Activated T-cell treated with anti-CD3 and anti-CD28 coated beads, Interleukin-2, amount 50 U/mL, for 1 hour (primary cell): ENCODE results near the gene SMPX.

ENCODE experiments used
- DNase-seq: peaks from one replicate; pipeline ENCODE4 v3.0.0-alpha.2; 2020

Gene SMPX

DNA sequence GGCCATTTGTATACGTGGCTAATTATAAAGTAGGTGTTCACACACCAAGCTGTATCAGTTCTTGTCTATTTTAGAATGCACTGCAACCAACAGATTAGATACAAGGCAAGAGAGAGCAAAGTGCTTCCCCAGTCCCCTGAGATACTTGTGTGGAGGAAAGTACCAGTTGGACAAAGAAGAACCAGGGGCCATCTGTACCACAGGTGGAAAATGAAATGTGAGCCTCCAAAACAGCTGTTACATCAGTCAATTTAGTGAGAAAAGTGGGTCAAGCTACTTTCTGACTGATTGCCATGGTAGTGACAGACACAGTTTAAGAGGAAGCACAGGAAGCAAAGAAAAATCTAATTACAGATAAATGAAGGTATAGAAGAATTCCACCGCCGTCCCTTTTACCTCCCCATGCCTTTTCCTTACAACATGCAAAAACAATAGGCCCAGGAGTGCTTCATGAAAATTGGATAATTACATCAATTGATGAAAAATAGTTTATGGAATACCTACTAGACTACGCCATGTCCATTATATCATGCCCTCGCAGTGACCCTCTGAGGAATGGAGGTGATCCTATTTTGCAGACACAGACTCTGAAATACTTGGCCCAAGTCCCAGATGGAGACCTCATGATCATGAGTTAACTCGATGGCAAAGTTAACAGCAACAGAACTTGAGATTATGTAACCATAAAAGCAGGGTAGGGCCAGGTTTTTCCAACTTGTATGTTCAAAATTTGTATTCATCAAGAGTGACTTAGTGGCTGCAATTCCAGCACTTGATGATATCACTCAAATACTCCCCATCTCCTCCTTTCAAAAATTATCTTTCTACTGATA, 15.8 kb downstream of the SMPX start:
- DNase-seq = no peak

DNA sequence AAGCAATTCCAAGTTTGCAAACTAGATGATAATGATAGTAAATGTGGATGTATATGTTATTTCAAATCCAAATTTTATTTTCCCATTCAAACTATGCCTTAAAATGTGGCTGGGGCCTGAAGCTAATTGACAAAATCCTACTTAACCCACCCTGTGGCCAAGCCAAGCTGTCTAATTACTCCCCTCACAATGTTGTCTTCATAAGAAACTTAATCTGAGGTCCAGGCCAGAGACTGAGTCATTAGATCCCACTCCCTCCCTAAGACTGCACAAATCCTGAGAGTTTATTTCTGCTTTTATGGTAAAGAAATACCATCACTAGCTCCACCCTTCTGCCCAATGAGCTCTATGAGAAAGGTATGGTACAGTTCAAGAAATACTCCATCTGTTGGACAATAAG, 16.6 kb downstream of the SMPX start:
- no peak for DNase-seq

DNA sequence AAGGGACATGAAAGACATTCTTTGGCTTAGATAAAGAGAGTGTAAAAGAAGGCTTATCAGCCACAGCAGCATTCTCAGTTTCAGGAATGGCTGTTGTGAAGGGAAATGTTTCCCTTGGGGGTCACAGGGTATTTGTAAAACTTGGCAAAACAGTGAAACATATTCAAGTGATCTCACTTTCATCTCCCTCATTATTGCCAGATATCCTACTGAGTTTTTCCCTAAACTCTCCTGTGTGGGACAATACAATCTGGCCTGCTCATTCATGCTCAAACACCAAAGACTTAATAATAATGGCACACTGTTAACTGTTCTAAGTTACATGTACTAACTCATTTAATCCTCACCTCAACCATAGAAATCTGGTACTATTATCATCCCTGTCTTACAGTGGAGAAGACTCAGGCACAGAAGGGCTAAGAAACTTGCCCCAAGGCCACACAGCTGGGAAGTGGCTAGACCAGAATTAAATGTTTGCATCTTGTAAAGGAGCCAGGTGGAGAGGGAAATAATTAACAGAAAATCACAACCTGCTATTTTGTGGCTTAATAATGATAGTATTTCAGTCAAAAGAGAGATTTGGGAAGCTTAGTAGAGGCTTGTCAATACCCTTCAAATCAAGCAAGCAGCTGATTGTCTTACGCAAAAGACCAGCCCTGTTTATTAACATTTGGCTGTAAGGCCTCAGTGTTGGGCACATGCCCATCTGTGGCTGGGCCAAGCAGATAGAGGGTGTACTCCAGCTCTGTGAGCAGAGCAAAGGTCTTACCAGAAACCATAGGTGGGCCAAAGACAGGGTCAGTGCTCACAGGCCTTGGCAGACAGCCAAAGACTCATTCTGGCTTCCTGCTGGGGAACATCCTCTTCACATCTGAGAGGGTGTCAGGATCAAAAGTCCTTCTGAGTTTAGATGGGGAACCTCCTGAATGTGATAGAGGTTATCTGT, 17.3 kb downstream of the SMPX start:
- DNase-seq = no peak

DNA sequence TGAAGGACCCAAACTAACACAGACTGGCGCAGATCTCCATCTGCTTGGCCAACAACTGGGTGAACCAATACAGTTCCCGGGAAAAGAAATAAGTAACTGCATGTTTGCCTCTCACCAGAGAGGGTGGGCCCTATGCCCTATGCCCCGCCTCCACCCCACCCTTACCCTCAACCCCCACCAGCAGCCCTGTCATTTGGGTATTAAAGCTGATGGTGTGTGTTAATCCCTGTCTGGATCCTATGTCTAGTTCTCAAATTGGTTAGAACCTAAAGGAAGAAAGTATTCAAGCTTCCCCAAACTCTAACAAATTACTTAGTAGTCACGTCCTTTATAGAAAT, 19.0 kb downstream of the SMPX start:
- no peak for DNase-seq

DNA sequence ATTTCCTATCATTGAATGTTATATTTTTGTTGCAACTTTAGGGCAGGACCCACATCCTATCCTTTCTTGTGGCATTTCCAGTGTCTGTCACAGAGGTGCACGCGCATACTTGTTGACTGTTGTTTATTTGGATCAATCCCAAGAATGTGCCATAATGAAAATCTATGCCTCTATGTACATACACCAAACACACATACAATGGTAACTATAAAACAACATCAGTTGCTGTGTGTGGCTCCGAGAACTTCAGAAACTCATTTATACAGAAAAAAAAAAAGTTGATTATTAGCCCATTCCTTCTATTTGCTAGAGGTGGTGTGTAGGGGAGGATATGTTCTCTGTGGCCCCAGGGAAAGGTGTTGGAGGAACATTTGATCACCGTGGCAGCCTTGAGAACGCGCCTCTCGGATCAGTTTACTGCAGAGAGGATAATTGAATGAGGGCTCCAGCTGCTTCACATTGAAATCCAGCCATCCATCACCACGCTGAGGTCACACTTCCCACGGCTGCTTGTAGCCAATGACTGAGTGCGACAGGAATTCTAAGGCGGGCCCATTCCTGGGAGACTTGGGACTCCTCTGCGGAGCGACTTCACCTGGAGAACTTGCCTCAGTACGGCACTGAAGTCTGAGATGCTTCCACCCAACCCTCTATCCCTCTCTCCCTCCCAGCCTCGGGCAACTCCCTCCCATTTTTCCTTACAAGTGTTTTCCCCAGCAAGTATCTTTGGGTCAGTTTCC, 19.5 kb downstream of the SMPX start:
- DNase-seq = no peak

DNA sequence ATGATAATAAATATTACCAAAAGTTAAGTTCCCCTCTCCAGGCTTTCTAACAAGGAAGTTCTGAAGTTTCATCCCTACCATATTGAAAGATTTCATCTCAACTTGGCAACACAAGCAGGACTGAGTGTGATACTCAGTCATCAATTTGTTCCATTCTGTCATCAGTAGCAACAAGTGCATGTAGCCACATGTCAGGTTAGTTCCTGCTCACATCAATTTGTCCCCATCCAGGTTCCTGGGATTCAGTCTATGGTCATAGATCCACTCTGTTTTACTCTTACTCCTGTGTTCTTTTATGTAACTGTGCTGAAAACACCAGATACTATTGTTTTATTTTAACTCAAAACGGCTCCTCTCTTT, 22.2 kb downstream of the SMPX start:
- no peak for DNase-seq

DNA sequence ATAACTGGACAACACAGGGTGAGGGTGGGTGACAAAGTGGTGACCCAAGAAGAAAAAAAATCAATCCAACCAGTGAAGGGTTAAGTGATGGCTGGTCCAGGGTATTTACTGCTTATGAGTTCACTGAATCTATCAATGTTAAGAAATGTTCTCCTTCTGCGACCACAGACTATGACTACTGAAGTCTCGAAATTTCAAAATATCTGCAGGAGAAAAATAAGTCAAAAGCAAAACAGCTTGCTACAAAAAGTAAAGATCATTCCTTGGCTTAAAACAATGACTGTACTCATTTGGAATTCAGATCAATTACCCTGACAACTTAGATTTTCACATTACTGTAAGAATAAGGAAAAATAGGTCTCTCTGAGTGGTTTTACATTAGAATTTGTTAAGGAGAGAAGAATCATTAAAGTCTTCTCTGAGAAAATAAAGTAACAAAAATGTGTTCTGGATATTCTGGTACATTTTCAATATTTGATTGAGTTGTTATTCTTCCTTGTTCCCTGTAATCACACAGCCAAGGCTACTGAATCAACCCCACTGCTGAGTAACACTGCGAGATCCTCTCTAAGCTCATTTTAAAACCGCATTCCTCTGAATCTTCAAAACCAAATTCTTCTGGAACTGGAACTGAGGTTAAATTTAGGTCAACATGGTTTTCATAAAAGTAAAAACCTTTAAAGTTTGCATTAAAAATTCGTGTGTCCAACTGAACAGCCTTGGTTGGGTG, 22.7 kb downstream of the SMPX start:
- DNase-seq = no peak

DNA sequence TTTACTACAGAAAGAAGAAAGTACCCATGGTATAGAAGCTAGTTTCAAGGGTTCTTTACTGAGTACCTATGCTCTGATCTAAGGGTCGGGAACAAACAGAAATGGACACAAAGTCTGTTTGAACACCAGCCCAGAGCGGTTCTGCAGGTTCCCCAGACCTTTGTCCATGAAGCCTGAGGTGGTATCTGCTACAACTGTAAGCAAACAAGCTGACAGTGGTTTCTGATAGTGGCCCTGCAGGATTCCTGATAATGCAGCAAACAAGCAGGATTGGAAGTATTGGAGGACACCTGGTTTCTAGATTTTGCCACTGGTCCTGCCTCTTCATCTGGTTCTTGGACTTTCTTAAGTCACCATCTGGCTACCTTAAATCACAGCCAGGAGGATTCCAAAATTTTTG, 23.7 kb downstream of the SMPX start:
- DNase-seq = no peak

DNA sequence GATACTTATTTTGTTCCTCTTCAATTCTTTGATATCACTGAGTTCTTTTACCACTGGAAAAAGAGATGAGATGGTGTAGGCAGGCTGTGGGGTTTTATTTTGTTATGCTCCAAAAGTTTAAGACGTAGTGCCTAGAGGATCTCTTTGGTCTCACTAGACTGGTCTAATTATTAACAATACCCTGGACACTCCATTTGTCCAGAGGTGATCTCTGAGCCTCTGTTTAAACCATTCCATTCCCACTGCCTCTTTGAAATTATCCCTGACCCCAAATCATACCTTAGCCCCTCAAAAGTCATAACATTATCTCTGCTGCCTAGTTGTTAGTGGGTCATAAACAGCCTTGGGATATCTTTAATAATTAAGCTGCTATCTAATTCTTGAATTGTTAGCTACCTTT, 24.2 kb downstream of the SMPX start:
- no peak for DNase-seq

DNA sequence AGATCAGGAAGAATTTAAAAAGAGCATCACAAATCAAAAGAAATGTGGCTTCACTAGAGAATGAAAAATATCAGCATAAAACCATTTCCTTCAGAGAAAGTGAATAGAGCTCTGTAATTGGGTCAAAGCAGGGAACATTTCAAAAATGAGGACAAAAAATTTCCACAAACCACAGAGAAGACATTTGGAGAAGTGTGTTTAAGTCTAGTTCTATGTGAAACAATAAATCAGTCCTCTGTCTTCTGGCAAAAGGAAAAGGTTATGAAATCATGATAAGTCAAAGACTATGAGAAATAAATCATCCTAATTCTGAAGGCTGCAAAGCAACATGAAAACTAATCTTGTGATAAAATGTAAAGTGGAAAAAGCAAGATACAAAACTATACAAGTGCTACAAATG, 27.9 kb downstream of the SMPX start:
- DNase-seq = no peak

DNA sequence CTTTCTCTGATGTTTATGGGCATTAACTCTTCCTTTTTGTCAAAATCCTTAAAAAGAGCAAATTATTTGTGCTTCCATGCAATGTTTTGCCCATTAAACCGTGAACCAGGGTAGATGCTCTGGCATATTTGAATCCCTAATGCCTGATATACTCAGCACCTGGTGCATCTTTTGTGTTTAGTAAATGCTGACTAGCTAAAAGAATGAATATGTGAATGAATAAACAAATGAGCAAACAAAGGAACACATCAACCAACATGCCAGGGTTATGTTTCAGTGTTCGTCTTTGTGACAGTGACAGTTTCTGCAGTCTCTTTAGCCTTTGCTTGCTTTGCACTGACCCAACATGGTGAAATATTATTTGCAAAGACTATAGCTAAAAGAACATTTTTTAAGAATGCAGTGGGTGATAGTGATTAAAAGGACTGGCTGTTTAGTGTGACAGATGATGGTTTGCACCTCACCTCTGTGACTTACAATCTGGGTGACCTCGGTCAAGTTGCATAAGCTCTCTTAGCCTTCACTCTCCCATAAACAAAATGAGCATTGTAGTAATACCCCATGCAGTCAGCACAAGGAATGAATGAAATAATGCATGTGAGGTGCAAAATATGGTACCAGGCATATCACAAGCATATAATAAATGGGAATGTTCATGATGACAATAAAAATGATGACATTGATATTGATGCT, 29.5 kb downstream of the SMPX start:
- no peak for DNase-seq

DNA sequence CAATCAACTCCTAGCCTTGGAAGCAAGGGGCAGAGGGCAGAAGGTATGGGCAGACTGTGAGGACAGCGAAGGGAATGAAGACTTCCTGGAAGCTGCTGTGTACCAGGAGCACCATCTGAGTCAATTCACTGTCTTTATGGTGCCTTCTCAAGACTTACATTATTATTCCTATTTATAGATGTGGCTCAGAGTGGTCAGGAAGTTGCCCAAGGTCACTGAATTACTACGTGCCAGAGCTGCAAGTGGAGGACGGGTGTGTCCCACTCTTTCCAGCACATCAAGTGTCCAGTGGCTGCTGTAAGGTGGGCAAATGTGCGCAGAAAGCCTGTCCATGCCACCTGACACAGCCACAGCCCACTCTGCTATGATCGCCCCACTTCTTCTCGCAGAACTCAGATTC, 32.0 kb downstream of the SMPX start:
- DNase-seq = no peak

DNA sequence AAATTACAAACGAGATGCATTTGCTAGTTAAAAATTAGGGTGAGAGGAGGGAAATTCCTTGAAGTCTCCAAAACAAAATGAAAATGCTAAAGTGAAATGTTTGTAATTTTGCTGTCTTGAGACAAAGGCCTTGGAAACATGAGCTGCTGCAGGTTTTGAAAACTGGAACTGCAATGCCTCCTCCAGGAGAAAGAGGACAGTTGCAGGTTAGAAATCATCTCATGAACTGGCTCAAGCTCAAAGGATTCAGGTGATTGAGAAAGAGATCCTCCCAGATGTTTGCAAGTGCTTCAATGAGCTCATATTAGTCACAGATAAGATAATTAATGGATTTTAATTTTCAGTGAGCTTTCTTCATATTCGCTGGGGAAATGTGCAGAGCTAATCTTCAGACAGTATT, 32.4 kb downstream of the SMPX start:
- DNase-seq = no peak

DNA sequence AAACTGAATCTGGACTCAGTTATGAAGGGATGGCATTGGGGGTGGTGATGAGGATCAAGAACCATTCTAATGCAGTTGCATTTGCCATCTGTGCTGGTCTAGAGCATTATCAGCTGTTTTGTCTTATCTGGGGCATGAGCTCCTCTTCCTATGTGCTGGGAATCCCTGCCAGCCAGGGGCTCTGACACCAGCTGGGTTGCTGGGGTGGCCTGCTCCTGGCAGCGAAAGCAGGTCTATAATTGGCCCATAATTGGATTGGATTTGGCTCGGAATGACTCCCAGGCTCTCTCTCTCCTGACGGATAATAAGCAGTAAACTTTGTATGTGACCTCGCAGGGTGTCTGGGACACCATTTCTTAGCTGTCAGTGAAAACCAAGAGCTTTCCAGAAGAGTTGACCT, 34.1 kb downstream of the SMPX start:
- no peak for DNase-seq

DNA sequence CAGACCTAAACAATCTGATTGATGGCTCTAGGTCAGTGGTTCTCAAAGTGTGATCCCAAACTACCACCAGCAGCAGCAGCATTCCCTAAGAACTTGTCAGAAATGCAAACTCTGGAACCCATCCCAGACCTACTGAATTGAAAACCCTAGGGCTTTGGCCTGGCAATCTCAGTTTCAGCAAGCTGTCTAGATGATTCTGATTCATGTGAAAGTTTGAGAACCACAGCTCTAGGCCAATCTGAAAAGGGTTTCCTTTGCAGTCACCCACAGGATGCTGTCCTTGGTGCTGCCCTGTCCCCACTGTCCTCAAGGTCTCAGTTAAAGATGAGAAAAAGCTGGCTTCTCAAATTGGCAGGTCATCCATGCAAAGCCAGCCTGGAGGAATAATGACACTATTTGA, 34.8 kb downstream of the SMPX start:
- no peak for DNase-seq

DNA sequence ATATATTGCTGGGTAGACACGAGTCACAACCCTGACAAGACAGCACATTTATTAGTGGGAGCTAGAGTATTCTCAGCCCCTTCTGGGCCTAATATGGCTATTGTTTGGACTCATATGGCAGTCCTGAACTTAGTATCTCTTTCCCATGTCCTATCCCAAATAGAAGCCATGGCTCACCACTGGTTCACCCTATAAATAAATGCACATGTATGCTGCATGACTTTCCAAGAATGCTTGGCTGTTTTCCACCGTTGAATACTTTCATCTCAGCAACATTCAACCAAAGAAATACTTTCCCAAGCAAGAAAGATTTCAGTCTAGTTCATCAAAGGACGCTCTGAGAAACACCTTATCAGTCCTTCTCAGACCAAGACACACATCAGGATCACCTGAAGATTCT, 36.7 kb downstream of the SMPX start:
- no peak for DNase-seq

DNA sequence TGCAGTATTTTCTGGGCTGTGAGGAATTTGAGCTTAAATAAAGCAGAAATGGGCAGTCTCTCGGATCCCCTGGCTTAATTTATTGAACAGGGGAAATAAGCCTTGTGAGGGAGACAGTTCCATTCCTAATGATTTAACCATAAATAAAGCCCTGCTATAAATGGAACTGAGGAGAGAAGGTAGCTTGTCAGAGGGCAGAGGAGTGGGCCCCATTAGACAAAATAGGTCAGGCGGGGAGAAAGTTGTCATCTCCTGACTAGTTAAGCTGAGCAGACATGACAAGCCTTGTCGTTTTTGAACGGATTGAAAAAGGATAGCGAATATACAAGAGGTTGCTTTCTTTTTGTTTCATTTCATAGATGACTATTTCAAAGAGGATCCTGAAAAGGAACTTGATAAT, 39.3 kb downstream of the SMPX start:
- DNase-seq = no peak

DNA sequence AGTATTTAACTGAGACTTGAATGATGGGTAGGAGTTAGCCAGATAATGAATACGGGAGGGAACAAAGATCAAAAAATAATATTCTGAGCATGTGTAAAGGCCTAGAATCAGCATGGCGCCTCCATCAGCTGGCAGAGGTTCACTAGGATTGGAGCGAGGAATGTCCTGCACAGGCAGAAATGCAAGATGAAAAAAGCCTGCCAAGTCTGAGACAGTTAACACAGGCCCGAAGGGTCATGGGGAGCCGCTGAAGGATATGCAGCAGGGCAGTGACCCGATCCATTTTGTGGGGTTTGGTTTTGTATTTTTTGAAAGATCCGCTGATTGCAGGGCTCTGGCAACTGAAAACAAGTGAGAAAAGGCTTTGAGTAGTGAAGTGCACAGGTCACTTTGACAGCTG, 40.1 kb downstream of the SMPX start:
- DNase-seq = no peak

DNA sequence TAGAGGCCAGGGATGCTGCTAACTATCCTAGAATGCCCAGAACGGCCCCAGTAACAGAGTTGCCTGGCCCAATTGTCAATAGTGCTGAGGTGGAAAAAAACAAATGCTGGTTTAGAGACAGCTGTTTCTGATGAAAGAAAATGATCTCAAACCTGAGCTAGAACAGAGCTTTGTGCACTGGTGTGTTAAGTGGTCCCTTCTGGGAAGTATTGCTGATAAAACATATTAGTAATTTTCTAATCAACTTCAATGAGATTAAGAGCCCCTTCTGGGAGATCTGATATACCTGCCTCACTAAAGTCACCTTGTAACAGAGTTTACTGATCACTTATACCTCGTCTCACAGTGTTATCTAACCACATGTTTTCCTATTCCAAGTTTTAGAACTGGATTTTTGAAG, 42.1 kb downstream of the SMPX start:
- no peak for DNase-seq

DNA sequence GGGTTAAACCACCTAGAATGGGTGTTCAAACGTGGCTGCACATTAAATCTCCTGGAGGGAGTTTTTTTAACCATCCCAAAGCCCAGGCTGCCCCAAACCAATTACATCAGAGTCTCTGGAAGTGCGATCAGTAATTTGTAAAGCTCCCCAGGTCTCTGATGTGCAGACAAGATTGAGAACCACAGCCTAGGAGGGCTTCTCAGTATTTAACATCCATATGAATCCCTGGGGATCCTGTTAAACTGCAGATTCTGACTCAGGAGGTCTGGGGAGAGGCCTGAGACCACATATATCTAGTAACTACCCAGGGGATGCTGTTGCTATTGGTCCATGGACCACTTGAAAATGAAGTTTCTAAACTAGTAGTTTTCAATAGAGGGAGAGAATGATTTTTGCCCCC, 42.6 kb downstream of the SMPX start:
- DNase-seq = no peak

DNA sequence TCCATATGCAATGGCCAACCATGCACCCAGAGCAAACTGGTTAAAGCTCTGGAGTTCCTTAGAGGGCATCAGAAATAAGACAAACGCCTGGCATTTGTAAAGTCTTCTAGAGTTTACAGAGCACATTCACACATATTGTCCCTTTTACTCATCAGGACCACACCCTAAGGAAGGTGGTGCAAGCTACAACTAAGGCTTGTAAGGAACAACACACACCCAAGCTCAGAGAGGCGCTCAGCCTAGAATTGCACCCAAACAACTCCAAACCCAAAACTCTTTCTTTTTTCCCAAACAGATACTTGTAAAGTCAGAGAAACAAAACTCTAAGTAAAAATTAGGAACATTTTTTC, 46.1 kb downstream of the SMPX start:
- no peak for DNase-seq

DNA sequence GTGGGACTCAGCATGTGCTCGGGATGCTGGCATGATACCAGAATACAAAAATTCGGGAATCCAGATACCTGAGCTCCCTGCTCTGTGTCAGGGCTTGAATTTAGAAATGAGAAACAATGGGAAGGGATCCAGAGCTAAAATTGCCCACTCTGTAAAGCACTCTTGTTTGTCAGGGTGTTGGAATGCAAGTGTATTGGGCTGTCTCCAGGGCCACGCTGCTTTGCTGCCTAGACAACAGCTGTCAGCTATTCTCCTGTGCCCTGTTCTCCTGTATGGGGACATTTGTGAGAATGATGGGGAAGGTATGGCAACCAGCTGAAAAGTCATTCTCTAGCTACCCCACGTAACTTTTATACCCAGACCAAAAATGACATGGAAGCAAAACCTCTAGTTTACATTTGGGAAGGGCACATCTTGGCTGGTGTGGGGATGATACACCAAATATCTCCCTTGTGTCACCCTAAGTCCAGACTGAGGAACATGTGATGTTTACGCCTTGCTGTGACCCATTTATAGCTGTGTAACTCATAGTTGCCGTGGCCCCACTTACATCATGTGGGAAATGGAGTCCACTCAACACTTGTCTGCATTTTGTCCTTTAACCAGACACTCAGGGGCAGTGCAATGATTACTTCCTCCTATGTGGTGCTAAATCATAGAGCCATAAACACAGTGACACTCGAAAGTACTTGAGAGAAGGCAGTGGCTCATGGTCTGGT, 46.6 kb downstream of the SMPX start:
- no peak for DNase-seq
